HG03135 (cell line): Measurements from ENCODE around the gene GSC2.

Experiments
- ATAC-seq: cut with Tn5 transposase; IDR thresholded peaks from one replicate; pipeline ENCODE4 v1.9.1; 2021; ENCODE audit warnings: mild to moderate bottlenecking, moderate library complexity; ENCODE audit not compliant: unreplicated experiment

GSC2 gene

DNA sequence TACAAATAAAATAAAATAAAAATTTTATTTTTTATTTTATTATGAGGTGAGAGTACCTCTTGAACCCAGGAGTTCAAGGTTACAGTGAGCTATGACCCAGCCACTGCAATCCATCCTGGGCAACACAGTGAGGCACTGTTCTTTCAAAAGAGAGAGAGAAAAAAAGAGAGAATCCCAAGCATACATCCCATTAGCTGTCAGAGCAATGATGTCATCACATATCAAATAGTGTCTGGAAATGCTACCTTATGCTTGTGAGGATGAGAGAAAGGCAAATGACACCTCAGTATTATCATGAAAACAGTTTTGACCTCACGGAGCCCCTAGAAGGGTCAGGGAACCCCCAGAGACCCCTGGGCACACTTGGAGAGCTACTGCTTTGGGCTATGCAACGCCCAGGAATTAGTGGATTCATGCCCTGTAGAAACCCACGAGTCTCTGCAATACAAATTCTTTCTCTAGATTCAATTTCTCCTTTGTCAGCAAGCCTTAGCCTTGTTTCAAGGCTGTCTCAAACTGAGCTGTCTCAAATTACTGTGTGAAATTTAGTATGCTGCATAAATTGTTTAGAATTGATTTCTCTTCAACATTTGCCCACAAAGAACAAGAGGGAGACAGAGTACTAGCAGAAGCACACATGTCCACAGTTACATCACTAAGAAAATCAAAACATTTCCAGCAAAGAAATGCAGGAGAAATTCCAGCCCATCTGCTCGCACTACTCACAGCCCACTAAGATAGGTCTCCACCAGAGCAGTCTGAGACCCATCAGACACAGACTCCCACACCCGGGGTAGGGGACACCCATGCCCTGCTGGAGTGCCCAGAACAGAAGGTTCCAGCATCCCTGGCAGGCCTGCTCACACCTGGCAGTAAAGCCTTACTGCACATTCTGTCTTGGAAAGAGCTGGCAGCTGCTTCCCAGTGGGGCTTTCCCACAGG lies 45.9 kb downstream of the GSC2 start:
- ATAC-seq = no peak

DNA sequence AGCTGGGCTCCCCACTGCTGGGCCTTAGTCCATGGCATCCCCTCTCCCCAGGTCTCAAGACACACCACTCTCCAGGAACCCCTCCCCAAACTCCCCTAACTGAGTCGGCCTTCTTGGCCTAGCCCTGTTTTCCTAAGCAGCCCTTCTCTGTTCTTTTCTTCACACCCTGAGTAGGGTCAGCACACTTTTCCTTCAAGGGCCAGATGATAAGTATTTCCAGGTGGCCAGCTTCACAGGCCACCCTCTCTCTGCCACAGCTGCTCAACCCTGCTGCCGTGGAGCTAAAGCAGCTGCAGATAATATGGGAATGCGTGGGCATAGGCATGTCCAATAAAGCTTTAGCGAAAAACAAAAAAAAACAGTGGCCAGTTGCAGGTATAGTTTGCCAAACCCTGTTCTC lies 51.9 kb downstream of the GSC2 start:
- ATAC-seq = no peak

- ATAC-seq = no peak
Observed at GRCh38 chr22:19097518-19097917, 52.6 kb downstream of the GSC2 start.
